ENCODE data around the gene SART3. TPM values are rescaled to one million over a fixed set of nuclear protein-coding genes. Genes with fewer than 3 reads are reported as not detected.

The SART3 gene
- total RNA-seq, 1 donor from 2014 or later = 74.5 TPM

GRCh38 chr12:108582509-108582908 is 21.5 kb upstream of the SART3 start:
- peaks cover 4% of the 10 kb centered on the region for H3K27me3 Mint-ChIP-seq

GRCh38 chr12:108581311-108582227 is 20.6 kb upstream of the SART3 start:
- Mint-ChIP-seq H3K9me3 (ENCODE audit: low read depth) (no peaks in the 10 kb centered on the region), H3K4me3 (ENCODE audit: low read depth) (no peak overlapping the region), H3K27ac (no peak overlapping the region), H3K36me3 (ENCODE audit: insufficient read depth) (no peaks in the 10 kb centered on the region), H3K4me1 (ENCODE audit: low read depth) (peaks cover 3% of the 10 kb centered on the region), H3K27me3 (peaks cover 4% of the 10 kb centered on the region)
- no peak for DNase-seq (ENCODE audit: low spot score, unreplicated experiment)
- TF ChIP-seq CTCF (IDR thresholded peaks at IDR 0.05; ENCODE audit: unreplicated experiment) = no peak

More at GRCh38 chr12:108582509-108582908, 21.5 kb upstream of the SART3 start:
- no peaks in the 10 kb centered on the region for H3K36me3 Mint-ChIP-seq (ENCODE audit: insufficient read depth)
- H3K4me1 Mint-ChIP-seq (ENCODE audit: low read depth) = peaks cover 3% of the 10 kb centered on the region
- no peaks in the 10 kb centered on the region for H3K9me3 Mint-ChIP-seq (ENCODE audit: low read depth)
- no peak overlapping the region for H3K27ac Mint-ChIP-seq
- no peak overlapping the region for H3K4me3 Mint-ChIP-seq (ENCODE audit: low read depth)
- DNase-seq (ENCODE audit: low spot score, unreplicated experiment) = no peak
- TF ChIP-seq CTCF (IDR thresholded peaks at IDR 0.05; ENCODE audit: unreplicated experiment) = no peak

GRCh38 chr12:108580531-108580930 is 19.6 kb upstream of the SART3 start:
- peaks cover 3% of the 10 kb centered on the region for H3K4me1 Mint-ChIP-seq (ENCODE audit: low read depth)
- H3K4me3 Mint-ChIP-seq (ENCODE audit: low read depth) = no peak overlapping the region
- TF ChIP-seq CTCF (IDR thresholded peaks at IDR 0.05; ENCODE audit: unreplicated experiment) = no peak
- H3K27me3 Mint-ChIP-seq = peaks cover 4% of the 10 kb centered on the region
- DNase-seq (ENCODE audit: low spot score, unreplicated experiment) = no peak
- H3K9me3 Mint-ChIP-seq (ENCODE audit: low read depth) = no peaks in the 10 kb centered on the region
- peak overlapping the region; percentile 38 for H3K27ac Mint-ChIP-seq
- no peaks in the 10 kb centered on the region for H3K36me3 Mint-ChIP-seq (ENCODE audit: insufficient read depth)

GRCh38 chr12:108578813-108579212 is 17.8 kb upstream of the SART3 start:
- H3K9me3 Mint-ChIP-seq (ENCODE audit: low read depth) = no peaks in the 10 kb centered on the region
- no peak overlapping the region for H3K4me3 Mint-ChIP-seq (ENCODE audit: low read depth)
- no peak overlapping the region for H3K27ac Mint-ChIP-seq
- TF ChIP-seq CTCF (IDR thresholded peaks at IDR 0.05; ENCODE audit: unreplicated experiment) = no peak
- H3K27me3 Mint-ChIP-seq = peaks cover 12% of the 10 kb centered on the region
- no peak for DNase-seq (ENCODE audit: low spot score, unreplicated experiment)
- no peaks in the 10 kb centered on the region for H3K36me3 Mint-ChIP-seq (ENCODE audit: insufficient read depth)
- peaks cover 3% of the 10 kb centered on the region for H3K4me1 Mint-ChIP-seq (ENCODE audit: low read depth)

- peaks cover 3% of the 10 kb centered on the region for H3K4me1 Mint-ChIP-seq (ENCODE audit: low read depth)
- no peaks in the 10 kb centered on the region for H3K9me3 Mint-ChIP-seq (ENCODE audit: low read depth)
- no peaks in the 10 kb centered on the region for H3K36me3 Mint-ChIP-seq (ENCODE audit: insufficient read depth)
- no peak for DNase-seq (ENCODE audit: low spot score, unreplicated experiment)
- H3K27ac Mint-ChIP-seq = no peak overlapping the region
- no peak for TF ChIP-seq CTCF (IDR thresholded peaks at IDR 0.05; ENCODE audit: unreplicated experiment)
- peaks cover 12% of the 10 kb centered on the region for H3K27me3 Mint-ChIP-seq
- H3K4me3 Mint-ChIP-seq (ENCODE audit: low read depth) = no peak overlapping the region
Measured at GRCh38 chr12:108578264-108578663, 17.3 kb upstream of the SART3 start.

Data from progenitor cell of endocrine pancreas (in vitro differentiated cells).